H1 (cell line): Measurements from ENCODE around the gene CHAD. TPM values are rescaled to one million over a fixed set of nuclear protein-coding genes. Genes with fewer than 3 reads are reported as not detected.

ENCODE experiments used
- CTCF ChIA-PET: fragments of 300-600 bp; sonication (Branson Sonifier 250); formaldehyde crosslinking; loops from one replicate; lab custom pipeline; 2021; ENCODE audit not compliant: partially characterized antibody; lab: Charles Lee
- POLR2A ChIA-PET: fragments of 300-600 bp; sonication (Branson Sonifier 250); formaldehyde crosslinking; loops from one replicate; lab custom pipeline; 2021; ENCODE audit warnings: inconsistent platforms; ENCODE audit not compliant: partially characterized antibody; lab: Charles Lee
- DNase-seq, 2 experiments: peaks; one replicate each; pipeline versions ENCODE4 v3.0.0 to v3.0.0-alpha.2; 2010 to 2022; ENCODE audit warnings: low spot score in 2 of 2, low read depth in 1 of 2, mixed read lengths in 1 of 2
- FAIRE-seq: peaks from 2 replicates; lab custom pipeline; 2011; peaks lifted over from hg19 to GRCh38; lab: Jason Lieb, UNC
- H2AFZ ChIP-seq: 2 replicates; pipeline ENCODE4 v1.8.1; 2012; ENCODE audit warnings: low read length, inconsistent platforms
- H2AK5ac ChIP-seq: 2 replicates; pipeline ENCODE4 v1.6.1; 2013; ENCODE audit warnings: low read depth, low read length
- H2BK120ac ChIP-seq: replicated peaks from 2 replicates; pipeline ENCODE3; 2013; ENCODE audit warnings: low read depth, low read length, inconsistent platforms
- H2BK12ac ChIP-seq: 2 replicates; pipeline ENCODE4 v1.6.1; 2013; ENCODE audit warnings: low read depth, low read length
- H2BK15ac ChIP-seq: 2 replicates; pipeline ENCODE4 v1.6.1; 2013; ENCODE audit warnings: low read length
- H2BK20ac ChIP-seq: 2 replicates; pipeline ENCODE4 v1.6.1; 2013; ENCODE audit warnings: low read length
- H2BK5ac ChIP-seq: 2 replicates; pipeline ENCODE4 v1.6.1; 2013; ENCODE audit warnings: low read depth, low read length
- H3K14ac ChIP-seq: 2 replicates; pipeline ENCODE4 v1.6.1; 2013; ENCODE audit warnings: inconsistent platforms; ENCODE audit not compliant: insufficient read length
- H3K18ac ChIP-seq: 2 replicates; pipeline ENCODE4 v1.6.1; 2013; ENCODE audit warnings: low read length; ENCODE audit errors: extremely low read depth
- H3K23ac ChIP-seq: 2 replicates; pipeline ENCODE4 v1.6.1; 2013; ENCODE audit warnings: inconsistent platforms; ENCODE audit not compliant: insufficient read length
- H3K23me2 ChIP-seq: 2 replicates; pipeline ENCODE4 v1.6.1; 2013; ENCODE audit warnings: low read depth, low read length
- H3K27ac ChIP-seq: 2 replicates; pipeline ENCODE4 v1.6.1; 2011; ENCODE audit warnings: low read depth, low read length, inconsistent platforms
- H3K27me3 ChIP-seq, 4 experiments: replicated peaks in 1 of 4; 1 replicate in 1 of 4; 2 replicates in 3 of 4; pipeline versions ENCODE4 v1.6.1 to v1.8.1; 2011 to 2013; ENCODE audit warnings: low read length in 3 of 4, mild to moderate bottlenecking in 3 of 4, inconsistent platforms in 2 of 4, mixed read lengths in 2 of 4, moderate library complexity in 1 of 4; ENCODE audit not compliant: control insufficient read depth in 3 of 4, insufficient read depth in 3 of 4; ENCODE audit errors: extremely low read depth in 1 of 4
- H3K36me3 ChIP-seq, 4 experiments: 2 replicates each; pipeline versions ENCODE4 v1.6.1 to v1.8.1; 2011 to 2013; ENCODE audit warnings: mild to moderate bottlenecking in 4 of 4, low read length in 3 of 4, moderate library complexity in 2 of 4, control low read depth in 1 of 4, inconsistent platforms in 1 of 4; ENCODE audit not compliant: insufficient read depth in 4 of 4, control insufficient read depth in 2 of 4
- H3K4ac ChIP-seq: replicated peaks from 2 replicates; pipeline ENCODE3; 2013; ENCODE audit warnings: low read length, low read depth, mixed read lengths, inconsistent platforms; ENCODE audit not compliant: insufficient read length
- H3K4me1 ChIP-seq, 4 experiments: replicated peaks in 1 of 4; 1 replicate in 1 of 4; 2 replicates in 3 of 4; pipeline versions ENCODE4 v1.6.1 to v1.8.1; 2011 to 2013; ENCODE audit warnings: low read length in 3 of 4, inconsistent platforms in 2 of 4, mixed read lengths in 1 of 4; ENCODE audit not compliant: insufficient read depth in 4 of 4, control insufficient read depth in 3 of 4
- H3K4me2 ChIP-seq, 2 experiments: 2 replicates each; pipeline versions ENCODE4 v1.6.1 to v1.8.1; 2011 to 2013; ENCODE audit warnings: low read depth in 2 of 2, low read length in 2 of 2, control low read depth in 1 of 2, inconsistent platforms in 1 of 2, mild to moderate bottlenecking in 1 of 2; ENCODE audit not compliant: insufficient read depth in 1 of 2
- H3K4me3 ChIP-seq, 4 experiments: fragments of 200-600, 300-600 bp in 1 of 4; sonication (generic), shearing (Covaris generic), sonication (Bioruptor Twin) in 1 of 4; 2 replicates each; pipeline versions ENCODE4 v1.5.1 to v1.8.1; 2011 to 2016; ENCODE audit warnings: low read length in 4 of 4, low read depth in 3 of 4, control low read depth in 2 of 4, inconsistent platforms in 2 of 4, mild to moderate bottlenecking in 2 of 4, mixed read lengths in 1 of 4, moderate library complexity in 1 of 4; ENCODE audit not compliant: insufficient read depth in 2 of 4; ENCODE audit errors: extremely low read depth in 1 of 4
- H3K56ac ChIP-seq: replicated peaks from 2 replicates; pipeline ENCODE3; 2013; ENCODE audit warnings: low read depth, mild to moderate bottlenecking, mixed read lengths, low read length, inconsistent platforms; ENCODE audit not compliant: insufficient read length
- H3K79me1 ChIP-seq: 2 replicates; pipeline ENCODE4 v1.6.1; 2013; ENCODE audit warnings: low read depth, low read length, control low read depth
- H3K79me2 ChIP-seq, 2 experiments: 2 replicates each; pipeline versions ENCODE4 v1.6.1 to v1.8.1; 2012 to 2013; ENCODE audit warnings: low read length in 2 of 2, mild to moderate bottlenecking in 2 of 2, inconsistent platforms in 1 of 2; ENCODE audit not compliant: insufficient read depth in 2 of 2, control insufficient read depth in 1 of 2
- H3K9ac ChIP-seq, 4 experiments: replicated peaks in 1 of 4; 1 replicate in 1 of 4; 2 replicates in 3 of 4; pipeline versions ENCODE4 v1.6.1 to v1.8.1; 2011 to 2013; ENCODE audit warnings: low read depth in 3 of 4, low read length in 3 of 4, control low read depth in 2 of 4, mild to moderate bottlenecking in 2 of 4, moderate library complexity in 2 of 4, inconsistent platforms in 1 of 4; ENCODE audit errors: extremely low read depth in 1 of 4
- H3K9me3 ChIP-seq, 2 experiments: 2 replicates each; pipeline versions ENCODE4 v1.6.1 to v1.8.1; 2012 to 2013; ENCODE audit warnings: mild to moderate bottlenecking in 2 of 2, moderate library complexity in 2 of 2, control low read depth in 1 of 2, inconsistent platforms in 1 of 2, low read depth in 1 of 2, low read length in 1 of 2, mixed read lengths in 1 of 2; ENCODE audit not compliant: insufficient read depth in 2 of 2
- H4K20me1 ChIP-seq, 2 experiments: replicated peaks in 1 of 2; 2 replicates each; pipeline versions ENCODE3 to v1.8.1; 2011 to 2013; ENCODE audit warnings: inconsistent platforms in 2 of 2, low read length in 2 of 2, mild to moderate bottlenecking in 1 of 2; ENCODE audit not compliant: insufficient read depth in 2 of 2, control insufficient read depth in 1 of 2
- H4K5ac ChIP-seq: 2 replicates; pipeline ENCODE4 v1.6.1; 2013; ENCODE audit warnings: low read length, low read depth, mixed read lengths, inconsistent platforms; ENCODE audit not compliant: insufficient read length
- H4K8ac ChIP-seq: 2 replicates; pipeline ENCODE4 v1.8.0; 2013; ENCODE audit warnings: mild to moderate bottlenecking, moderate library complexity, low read length, inconsistent platforms; ENCODE audit not compliant: insufficient read depth; ENCODE audit errors: extremely low read depth
- H4K91ac ChIP-seq: replicated peaks from 2 replicates; pipeline ENCODE3; 2013; ENCODE audit warnings: low read length, mixed read lengths, inconsistent platforms; ENCODE audit not compliant: insufficient read length
- ASH2L ChIP-seq: fragments of 200-600, 300-600 bp; sonication (generic); IDR thresholded peaks from one replicate; pipeline ENCODE4 v1.7.1; 2017; ENCODE audit warnings: low read length
- KDM1A ChIP-seq: fragments of 200-600, 300-600 bp; sonication (generic); IDR thresholded peaks from 2 replicates; pipeline ENCODE4 v1.7.1; 2016; ENCODE audit warnings: mild to moderate bottlenecking, low read length, borderline replicate concordance
- WGBS, 2 experiments: shearing (Covaris generic) in 1 of 2; methylation state at CpG; one replicate each; pipeline versions ENCODE4 v1.1.6 to v1.1.7; 2013 to 2015; ENCODE audit warnings: low lambda C conversion rate in 2 of 2, mixed read lengths in 2 of 2, inconsistent platforms in 1 of 2, low coverage in 1 of 2, missing lambda C conversion rate in 1 of 2; ENCODE audit not compliant: insufficient replicate concordance in 2 of 2, insufficient coverage in 1 of 2, insufficient read length in 1 of 2; ENCODE audit errors: extremely low coverage in 1 of 2, missing lambda C conversion rate in 1 of 2; 5-methylcytosine and 5-hydroxymethylcytosine counted together
- polyA plus RNA-seq, 7 experiments: library from polyadenylated mRNA; depleted of rRNA in 3 of 7; stranded (reverse) in 5 of 7; unstranded in 2 of 7; fragments of >200 nt in 5 of 7; fragments of 200-250 nt in 2 of 7; gene quantifications; 1 replicate in 5 of 7; 2 replicates in 1 of 7; 4 replicates in 1 of 7; pipeline versions ENCODE4 v1.2.1 to v1.2.3, GENCODE V29; 2011 to 2013; ENCODE audit warnings: missing spikeins in 2 of 7, mixed read lengths in 2 of 7
- total RNA-seq: library from RNA; stranded (reverse); fragmentation: NEBNext Ultra II Directional; extraction: Animal tissue kit (Norgen Biotek cat#: 25700); gene quantifications from 2 replicates; pipeline ENCODE4 v1.2.1, GENCODE V29; 2021

The CHAD gene
- total and polyA plus RNA-seq, 2 of the 8 experiments (the other 6 are each of a cell fraction or from before 2014, with no cell fraction given): 0.03 TPM; not detected in 1

DNA sequence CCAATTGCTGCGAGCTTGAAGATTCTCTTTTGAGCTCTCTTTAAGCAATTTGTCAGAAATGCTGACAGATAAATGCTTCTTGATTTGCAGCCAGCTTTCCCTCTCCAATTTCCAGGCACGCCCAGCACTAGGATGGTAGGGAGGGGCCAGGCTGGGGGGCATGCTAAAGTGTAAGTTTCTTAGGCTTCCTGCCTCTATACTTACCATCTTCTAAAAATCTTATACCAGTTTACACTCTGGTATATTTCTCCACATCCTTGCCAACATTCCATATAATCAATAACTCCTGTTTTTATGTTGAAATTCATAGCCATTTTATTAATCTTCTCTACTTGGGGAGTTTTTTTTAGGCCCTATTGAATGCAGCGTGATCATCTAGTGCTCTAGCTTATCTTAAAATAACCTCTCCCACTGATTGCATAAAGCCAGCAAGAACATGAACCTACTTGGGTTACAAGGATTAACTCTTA, 25.1 kb downstream of the CHAD start:
- Histone ChIP-seq H3K4ac (no peak overlapping the region), H2AFZ (no peak overlapping the region), H3K27me3 (no peaks in the 10 kb centered on the region; a peak in 1 of 7 replicates), H4K20me1 (peaks cover 0 to 1% of the 10 kb centered on the region in 2 experiments), H3K14ac (no peak overlapping the region), H3K79me2 (no peaks in the 10 kb centered on the region), H4K5ac (no peak overlapping the region), H2BK15ac (no peak overlapping the region), H3K9me3 (no peaks in the 10 kb centered on the region), H3K18ac (no peak overlapping the region), H4K8ac (no peak overlapping the region), H2BK120ac (no peak overlapping the region), H2BK20ac (no peak overlapping the region), H4K91ac (no peak overlapping the region), H3K56ac (no peak overlapping the region), H2BK5ac (no peak overlapping the region), H3K23ac (no peak overlapping the region), H3K79me1 (no peaks in the 10 kb centered on the region; the same call in 1 of the 2 replicates), H3K4me2 (no peak overlapping the region), H3K36me3 (no peaks in the 10 kb centered on the region), H3K23me2 (no peaks in the 10 kb centered on the region; the same call in 1 of the 2 replicates), H3K4me1 (peaks cover 0 to 6% (median 0%) of the 10 kb centered on the region in 4 experiments; a peak in 2 of 7 replicates), H3K4me3 (no peak overlapping the region), H3K27ac (no peak overlapping the region), H2AK5ac (no peak overlapping the region), H3K9ac (no peak overlapping the region), H2BK12ac (no peak overlapping the region)
- no peak for DNase-seq
- WGBS, 2 experiments: 82% methylated on average over 3 of the region's 3 CpGs; no CpG with 5 or more reads in 1 of the 2 experiments
- CTCF ChIA-PET: interaction anchor here (0.6 to 3.0 kb wide), 7 partner anchors 12 to 455 kb away, joined by 3 to 17 read pairs (median 4); partner anchors contain the start of genes LRRC59 and RSAD1
- POLR2A ChIA-PET: interaction anchor here (1.1 to 1.9 kb wide), 3 partner anchors 13 to 18 kb away, joined by 3 to 9 read pairs (median 5); partner anchors contain the start of gene ACSF2
- no peak for FAIRE-seq
- TF ChIP-seq ASH2L (no peak), KDM1A (no peak)
- TF ChIP-seq, all 59 proteins: peak for 0
